Measurements from ENCODE around the gene ZNF512B. TPM values are rescaled to one million over a fixed set of nuclear protein-coding genes. Genes with fewer than 3 reads are reported as not detected.

The ZNF512B gene
- 9.1 to 12.4 TPM (median 11.8 TPM) in 5 replicates for total RNA-seq (2022; extraction: Qiagen RNA extraction; ENCODE audit: low read depth)

GRCh38 chr20:63969838-63970713 is at the start of gene ZNF512B:
Gene ZNF512B, minus strand, starts transcription at chr20:63969930. Its CDS starts 1,980 bp downstream, at chr20:63967950.

GRCh38 chr20:63980806-63981728 is 11.3 kb upstream of the ZNF512B start, which contains the start of gene PRPF6:
Gene PRPF6, plus strand, starts transcription at chr20:63981132. Its CDS starts 114 bp downstream, at chr20:63981246.

GRCh38 chr20:63979557-63980316 is 10.0 kb upstream of the ZNF512B start, which contains the start of gene SAMD10:
Gene SAMD10, minus strand, starts transcription at chr20:63979642. Its CDS starts 175 bp downstream, at chr20:63979467.

DNA sequence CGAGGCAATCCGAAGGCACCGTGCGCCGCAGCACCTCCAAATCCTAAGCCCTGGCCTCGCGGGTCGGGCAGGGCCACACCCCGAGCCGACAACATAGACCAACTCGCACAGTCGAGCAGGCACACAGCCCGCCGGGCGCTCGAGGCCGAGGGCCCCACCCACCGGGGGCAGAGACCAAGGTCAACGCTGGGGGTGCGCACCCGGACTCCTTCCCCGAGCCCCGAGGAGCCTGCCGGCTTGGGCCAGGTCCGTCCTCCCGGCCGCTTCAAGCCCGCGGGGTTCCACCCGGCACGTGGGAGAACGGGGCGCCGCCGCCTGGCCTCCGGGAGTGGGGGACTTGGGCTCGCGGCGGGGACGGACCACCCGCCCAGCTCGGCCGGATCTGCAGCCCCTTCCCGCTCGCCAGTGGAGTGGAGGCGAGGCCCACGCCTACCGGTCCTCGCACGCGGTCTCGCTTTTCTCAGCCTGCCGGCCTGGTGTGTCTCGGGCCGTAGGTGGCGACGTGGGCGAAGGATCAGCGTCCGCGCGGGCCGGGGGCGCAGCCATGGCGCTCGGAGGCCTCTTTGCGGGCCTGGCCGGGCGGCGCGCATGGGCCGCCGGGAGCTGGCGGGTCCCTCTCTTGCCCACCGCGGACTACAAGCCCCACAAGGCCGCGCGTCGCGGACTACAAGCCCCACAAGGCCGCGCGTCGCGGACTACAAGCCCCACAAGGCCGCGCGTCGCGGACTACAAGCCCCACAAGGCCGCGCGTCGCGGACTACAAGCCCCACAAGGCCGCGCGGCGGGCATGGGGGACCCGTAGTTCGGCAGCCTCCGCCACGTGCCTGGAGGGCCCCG is 13.7 kb downstream of the ZNF512B start, which contains the start of gene UCKL1:
UCKL1 (minus strand) TSS at position 590 of the 837 bp plus-strand sequence; CDS start at position 546, 44 bp downstream.

Other genes starting within 250 kb of the ZNF512B start
- gene LIME1, start 233.3 kb downstream of the ZNF512B start, total RNA-seq (2022; extraction: Qiagen RNA extraction; ENCODE audit: low read depth): 3.9 to 9.6 TPM (median 8.7 TPM) in 5 replicates
- 62.3 to 102 TPM (median 97.2 TPM) in 5 replicates for gene SLC2A4RG, start 230.2 kb downstream of the ZNF512B start, total RNA-seq (2022; extraction: Qiagen RNA extraction; ENCODE audit: low read depth)
- 0.66 to 0.86 TPM (median 0.78 TPM) in 5 replicates for gene ZBTB46, start 138.7 kb downstream of the ZNF512B start, total RNA-seq (2022; extraction: Qiagen RNA extraction; ENCODE audit: low read depth)
- not detected in 5 replicates for gene ABHD16B, start 108.4 kb downstream of the ZNF512B start, total RNA-seq (2022; extraction: Qiagen RNA extraction; ENCODE audit: low read depth)
- gene TPD52L2, start 104.7 kb downstream of the ZNF512B start, total RNA-seq (2022; extraction: Qiagen RNA extraction; ENCODE audit: low read depth): 126 to 136 TPM (median 130 TPM) in 5 replicates
- 23.7 to 30.3 TPM (median 28.4 TPM) in 5 replicates for gene DNAJC5, start 74.8 kb downstream of the ZNF512B start, total RNA-seq (2022; extraction: Qiagen RNA extraction; ENCODE audit: low read depth)
- gene UCKL1, start 13.5 kb downstream of the ZNF512B start, total RNA-seq (2022; extraction: Qiagen RNA extraction; ENCODE audit: low read depth): 24.4 to 35.3 TPM (median 32.2 TPM) in 5 replicates
- gene SAMD10, start 9.7 kb upstream of the ZNF512B start, total RNA-seq (2022; extraction: Qiagen RNA extraction; ENCODE audit: low read depth): not detected in 5 replicates
- gene PRPF6, start 11.2 kb upstream of the ZNF512B start, total RNA-seq (2022; extraction: Qiagen RNA extraction; ENCODE audit: low read depth): 49.9 to 54.3 TPM (median 53.6 TPM) in 5 replicates
- gene C20orf204, start 66.3 kb upstream of the ZNF512B start, total RNA-seq (2022; extraction: Qiagen RNA extraction; ENCODE audit: low read depth): 0.33 to 0.64 TPM (median 0.57 TPM) in 5 replicates
- gene SOX18, start 79.7 kb upstream of the ZNF512B start, total RNA-seq (2022; extraction: Qiagen RNA extraction; ENCODE audit: low read depth): 1.7 to 2.6 TPM (median 2.2 TPM) in 5 replicates
- gene TCEA2, start 93.3 kb upstream of the ZNF512B start, total RNA-seq (2022; extraction: Qiagen RNA extraction; ENCODE audit: low read depth): 32.3 to 48.6 TPM (median 44.4 TPM) in 5 replicates
- gene RGS19, start 109.6 kb upstream of the ZNF512B start, total RNA-seq (2022; extraction: Qiagen RNA extraction; ENCODE audit: low read depth): 17.9 to 32.1 TPM (median 28.1 TPM) in 5 replicates
- 0.70 to 0.88 TPM (median 0.75 TPM) in 5 replicates for gene OPRL1, start 110.2 kb upstream of the ZNF512B start, total RNA-seq (2022; extraction: Qiagen RNA extraction; ENCODE audit: low read depth)
- 0.95 to 2.2 TPM (median 1.1 TPM) in 5 replicates for gene LKAAEAR1, start 114.5 kb upstream of the ZNF512B start, total RNA-seq (2022; extraction: Qiagen RNA extraction; ENCODE audit: low read depth)
- gene NPBWR2, start 137.6 kb upstream of the ZNF512B start, total RNA-seq (2022; extraction: Qiagen RNA extraction; ENCODE audit: low read depth): not detected in 5 replicates
- gene MYT1, start 194.5 kb upstream of the ZNF512B start, total RNA-seq (2022; extraction: Qiagen RNA extraction; ENCODE audit: low read depth): 0.09 to 0.28 TPM (median 0.14 TPM) in 4 of 5 replicates, not detected in the other

Measured in A549 treated with GW870086 at 1 μM for 4 hours (cell line).